Dermis microvascular lymphatic vessel endothelial cell (primary cell): ENCODE data around the gene SECISBP2L. TPM values are rescaled to one million over a fixed set of nuclear protein-coding genes. Genes with fewer than 3 reads are reported as not detected.

Source experiments
- DNase-seq, 2 donors: peaks; one replicate each; pipeline versions ENCODE4 v3.0.0 to v3.0.0-alpha.2; 2010; ENCODE audit warnings: low read depth in 2 of 2
- total RNA-seq: library from RNA; depleted of rRNA; stranded (reverse); fragments of >200 nt; gene quantifications from 2 replicates; pipeline ENCODE4 v1.2.1, GENCODE V29; 2014

SECISBP2L gene
- total RNA-seq, 1 donor from 2014 or later, result 18.1 TPM

- no peak for DNase-seq
These were observed 12.3 kb upstream of the SECISBP2L start for GRCh38 chr15:49058559-49058958.

DNA sequence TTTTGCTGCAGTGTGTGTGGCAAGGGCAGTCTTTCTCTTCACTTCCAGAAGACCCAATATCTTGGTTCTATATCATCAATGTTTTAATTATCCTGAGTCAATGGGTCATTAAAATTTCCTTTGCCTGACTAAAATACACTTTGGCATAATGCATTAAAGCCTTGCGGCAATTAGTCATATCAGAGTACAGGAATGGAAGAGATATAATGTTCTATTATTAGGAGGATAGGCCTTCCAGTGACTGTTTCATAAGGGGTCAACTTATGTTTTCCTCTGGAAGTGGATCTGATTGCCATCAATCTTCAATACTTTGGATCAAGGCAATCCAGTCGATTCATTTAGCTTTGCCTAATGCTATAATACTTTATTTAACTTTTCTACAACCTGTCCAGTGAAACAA, 9.4 kb upstream of the SECISBP2L start:
- DNase-seq, result no peak

- DNase-seq, result no peak
These were observed 6.4 kb upstream of the SECISBP2L start for GRCh38 chr15:49052662-49053061.

DNA sequence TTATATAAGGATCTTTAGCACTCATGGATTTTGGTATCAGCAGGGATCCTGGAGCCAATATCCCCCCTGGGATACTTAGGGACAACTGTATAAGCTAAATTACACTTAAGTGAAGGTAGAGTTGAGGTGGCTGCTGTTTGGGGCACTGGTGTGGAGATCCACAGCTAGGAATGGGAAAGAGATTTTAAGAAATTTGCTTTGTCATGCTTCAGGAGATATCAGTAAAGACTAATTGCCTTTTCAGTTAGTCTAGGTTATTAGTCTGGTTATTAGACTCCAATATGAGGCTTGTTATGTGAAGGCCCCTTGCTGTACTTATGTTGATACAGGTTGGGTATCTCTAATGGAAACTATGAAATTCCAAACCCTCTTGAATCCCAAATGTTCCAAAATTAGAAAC, 1.2 kb upstream of the SECISBP2L start:
- no peak for DNase-seq

- peak in 1 of 2 donors; percentile 47 for DNase-seq
These were observed 461 bp downstream of the SECISBP2L start for GRCh38 chr15:49045751-49046219.

DNA sequence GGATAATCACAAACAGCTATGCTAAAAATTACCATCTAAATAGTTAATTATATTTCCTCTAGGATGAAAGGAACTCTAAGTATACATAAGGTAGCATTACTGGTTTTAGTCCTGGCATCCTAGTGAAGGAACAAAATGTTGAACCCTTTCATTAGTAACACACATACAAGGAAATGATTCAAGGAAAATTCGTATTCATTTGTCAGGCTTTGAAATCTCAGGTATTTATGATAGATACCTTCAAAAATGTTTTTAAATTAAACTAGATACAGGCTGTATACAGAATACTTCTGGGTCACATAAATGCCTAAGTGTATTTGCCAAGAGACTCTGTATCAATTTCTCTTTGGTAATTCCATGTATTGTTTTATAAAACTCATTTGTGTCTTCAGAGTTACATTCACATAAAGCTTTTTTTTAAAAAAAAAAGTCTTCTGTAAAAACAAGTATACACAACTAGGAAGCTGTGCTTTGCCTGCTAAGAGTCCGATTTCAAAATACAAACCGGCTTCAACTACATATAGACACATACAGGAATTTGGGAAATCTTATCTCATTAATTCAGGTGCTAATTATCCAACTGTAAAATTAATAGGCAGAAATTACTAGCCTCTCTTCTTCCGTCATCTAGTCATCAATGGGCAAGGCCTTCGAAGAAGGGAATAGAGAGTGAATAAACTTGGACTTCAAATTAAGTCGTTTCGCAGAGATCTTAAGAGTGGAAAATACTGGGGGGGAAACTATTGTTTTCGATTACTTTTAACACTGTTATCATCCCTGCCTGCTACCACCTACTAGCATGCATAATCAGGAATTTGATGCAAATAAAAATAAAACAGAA, 1.3 kb downstream of the SECISBP2L start:
- DNase-seq, result no peak

DNA sequence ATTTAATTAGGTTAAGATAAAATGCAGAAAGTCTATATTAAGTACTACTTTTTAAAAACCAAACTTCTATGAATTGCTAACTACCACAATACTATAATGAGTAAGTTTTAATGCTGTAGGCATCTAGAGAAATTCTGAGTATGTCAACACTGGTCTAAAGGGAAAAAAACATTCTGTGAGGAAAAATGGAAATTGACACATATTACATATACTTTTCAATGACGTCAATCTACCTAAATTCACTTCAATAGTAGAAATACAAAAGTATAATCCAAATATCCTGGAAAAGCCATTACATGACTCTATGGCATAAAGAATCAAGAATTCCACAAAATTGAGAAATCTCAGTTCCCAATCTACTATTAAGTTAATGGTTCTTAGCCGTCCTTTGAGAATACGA, 2.2 kb downstream of the SECISBP2L start:
- no peak for DNase-seq

DNA sequence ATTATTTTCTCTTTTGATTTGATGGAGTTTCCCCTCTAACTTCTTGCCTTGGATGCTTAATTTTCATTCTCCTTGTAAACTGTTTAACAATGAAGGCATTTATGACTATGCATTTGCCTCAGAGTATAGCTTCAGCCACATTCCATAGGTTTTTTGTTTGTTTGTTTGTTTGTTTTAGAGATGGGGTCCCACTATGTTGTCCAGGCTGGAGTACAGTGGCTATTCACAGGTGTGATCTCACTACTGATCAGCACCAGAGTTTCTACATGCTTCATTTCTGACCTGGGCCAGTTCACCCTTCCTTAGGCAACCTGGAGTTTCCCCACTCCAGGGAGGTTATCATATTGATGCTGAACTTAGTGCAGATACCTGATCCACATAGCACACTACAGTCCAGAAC, 4.1 kb downstream of the SECISBP2L start:
- no peak for DNase-seq

GRCh38 chr15:49041426-49041825, 4.8 kb downstream of the SECISBP2L start:
- no peak for DNase-seq

DNA sequence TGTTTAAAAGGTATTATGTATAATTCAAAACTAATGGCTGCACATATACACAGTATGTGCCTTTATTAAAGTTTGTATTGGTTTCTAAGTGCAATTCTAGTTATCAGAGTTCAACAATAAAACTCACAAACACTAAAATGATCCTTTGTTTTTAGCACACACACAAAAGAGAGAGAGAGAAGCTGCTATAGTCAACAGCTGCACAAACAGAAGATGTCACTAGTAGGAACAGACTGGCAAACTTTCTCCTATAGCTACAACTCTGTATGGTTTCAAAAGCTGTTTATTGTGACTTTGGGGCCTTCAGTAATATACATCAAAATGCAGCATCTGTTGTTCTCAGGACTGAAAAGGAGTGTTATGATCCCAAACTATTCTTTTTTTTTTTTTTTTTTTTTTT, 6.1 kb downstream of the SECISBP2L start:
- no peak for DNase-seq

- DNase-seq, result no peak
These were observed 7.9 kb downstream of the SECISBP2L start for GRCh38 chr15:49038382-49038781.

GRCh38 chr15:49037546-49037940, 8.7 kb downstream of the SECISBP2L start:
- no peak for DNase-seq

- DNase-seq, result no peak
These were observed 9.3 kb downstream of the SECISBP2L start for GRCh38 chr15:49036650-49037545.

GRCh38 chr15:49035825-49036224, 10.4 kb downstream of the SECISBP2L start:
- DNase-seq, result no peak

DNA sequence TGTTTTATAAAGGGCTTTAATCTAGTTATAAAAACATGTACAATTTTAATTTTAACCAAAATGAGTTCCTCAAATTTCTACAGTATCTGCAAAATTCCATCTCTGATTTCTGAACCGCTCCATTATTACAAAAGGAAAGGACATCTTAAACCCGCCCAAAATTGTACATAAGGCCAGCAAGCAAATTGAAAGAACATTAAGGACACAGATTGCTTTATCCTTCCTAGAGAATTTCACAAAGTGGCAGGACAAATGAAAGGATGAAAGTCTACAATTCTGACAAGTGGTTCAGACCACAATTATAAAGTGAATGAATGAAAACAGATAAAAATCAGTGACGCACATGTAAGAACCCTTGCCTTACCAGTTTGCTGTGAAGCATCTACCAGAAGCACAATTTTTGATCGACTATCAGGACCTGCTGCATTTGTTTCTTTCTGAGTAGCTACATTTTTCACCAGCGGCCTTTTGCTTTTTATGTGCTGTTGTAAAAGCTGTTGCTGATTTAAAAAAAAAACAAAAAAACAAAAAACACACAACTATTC, 13.6 kb downstream of the SECISBP2L start:
- DNase-seq, result no peak

DNA sequence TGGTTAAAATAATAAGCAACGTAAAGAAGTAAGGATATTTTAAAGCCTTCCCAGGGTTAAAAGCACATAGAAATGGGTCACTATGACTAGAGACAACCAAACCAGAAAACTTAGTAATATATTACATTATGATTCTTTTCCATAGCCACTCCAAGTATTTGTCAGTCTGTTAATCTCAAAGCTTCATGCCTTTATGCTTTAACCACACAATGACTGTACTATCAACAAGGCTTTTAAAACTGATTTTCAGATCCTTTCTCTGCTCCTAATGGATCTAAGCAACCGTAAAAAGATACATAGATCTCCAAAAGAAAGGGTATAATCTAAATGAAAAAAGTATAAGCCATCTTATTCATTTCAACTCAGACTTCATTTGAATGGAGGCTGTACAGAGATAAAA, 14.4 kb downstream of the SECISBP2L start:
- no peak for DNase-seq

DNA sequence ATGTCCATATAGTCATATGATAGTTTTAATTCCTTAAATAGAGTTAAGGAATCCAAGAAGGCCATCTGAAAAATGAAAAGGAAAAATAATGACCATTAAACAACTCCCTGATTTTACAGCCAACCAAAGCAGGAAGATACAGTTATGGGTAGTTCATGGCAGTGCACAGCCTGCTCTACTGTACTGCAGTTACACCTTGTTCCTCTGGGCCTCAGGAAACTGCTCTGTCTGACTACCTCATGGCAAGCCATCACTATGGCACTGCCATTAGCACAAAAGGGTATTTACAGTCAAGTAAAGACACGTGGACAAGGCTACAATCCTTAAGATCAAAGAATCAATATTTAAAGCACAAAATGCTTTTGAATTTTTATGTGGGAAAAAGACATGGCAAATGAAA, 19.5 kb downstream of the SECISBP2L start:
- DNase-seq, result no peak

DNA sequence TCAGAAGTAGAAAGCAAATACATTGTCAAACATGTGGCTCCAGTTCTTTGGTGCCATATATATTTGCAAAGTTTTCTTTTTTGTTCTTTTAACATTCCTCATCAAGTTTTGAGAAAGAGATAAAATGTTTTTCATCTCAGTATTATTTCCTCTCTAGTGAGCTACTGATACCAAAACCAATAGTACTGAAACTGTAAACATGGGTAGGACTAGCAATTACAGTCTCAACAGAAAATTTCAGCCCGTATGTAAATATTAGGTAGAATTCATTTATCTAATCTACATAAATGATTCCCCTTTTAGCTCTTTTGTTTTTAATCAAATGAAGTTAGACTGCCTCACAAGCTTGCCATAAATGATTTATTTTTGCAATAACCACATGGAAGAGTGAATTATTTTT, 21.4 kb downstream of the SECISBP2L start:
- DNase-seq, result no peak

- DNase-seq, result no peak
These were observed 22.9 kb downstream of the SECISBP2L start for GRCh38 chr15:49023354-49023753.

DNA sequence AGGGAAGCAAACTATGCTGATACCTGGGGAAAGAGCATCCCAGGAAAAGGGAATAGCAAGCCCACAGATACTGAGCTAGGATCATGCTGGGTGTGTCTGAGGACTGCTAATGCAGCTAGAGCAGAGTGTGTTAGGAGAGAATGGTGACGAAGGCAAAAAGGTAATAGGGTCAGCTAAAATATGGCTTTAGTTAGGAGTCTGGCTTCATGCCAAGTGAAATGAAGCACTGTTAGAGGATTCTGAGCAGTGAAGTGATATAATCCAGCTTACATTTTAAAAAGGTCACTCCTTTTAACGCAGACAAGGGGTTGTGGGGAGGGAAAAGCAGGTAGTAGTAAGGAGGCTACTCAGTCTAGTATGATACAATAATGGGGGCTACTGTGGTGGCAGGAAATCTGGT, 30.4 kb downstream of the SECISBP2L start:
- DNase-seq, result no peak

- DNase-seq, result no peak
These were observed 46.9 kb downstream of the SECISBP2L start for GRCh38 chr15:48999314-48999713.

GRCh38 chr15:48996276-48996675, 50.0 kb downstream of the SECISBP2L start:
- no peak for DNase-seq
